GM18502 (cell line): ENCODE results near the gene ARHGEF17.
A peak's percentile ranks its signal among the peaks of the same experiment; 100 is the strongest.
"Not testable (repeated sequence)": the region's sequence is repeated elsewhere in the genome, so short reads cannot be mapped to it uniquely, and the experiment has no call there.

Experiments used
- ATAC-seq: cut with Tn5 transposase; IDR thresholded peaks from one replicate; pipeline ENCODE4 v1.9.1; 2021; ENCODE audit warnings: mild to moderate bottlenecking; ENCODE audit not compliant: unreplicated experiment, poor library complexity

The ARHGEF17 gene

GRCh38 chr11:73271936-73272679 lies 36.0 kb upstream of the ARHGEF17 start, which contains the start of gene P2RY6:
P2RY6 (plus strand) TSS chr11:73272338; CDS start chr11:73296519, 24,181 bp downstream.
- no peak for ATAC-seq

GRCh38 chr11:73272680-73273038 lies 35.4 kb upstream of the ARHGEF17 start:
- no peak for ATAC-seq

- ATAC-seq: no peak
Measured at GRCh38 chr11:73273222-73273895, 34.7 kb upstream of the ARHGEF17 start.

GRCh38 chr11:73274191-73274590 lies 33.9 kb upstream of the ARHGEF17 start:
- ATAC-seq: not testable (repeated sequence)

GRCh38 chr11:73274722-73275380 lies 33.2 kb upstream of the ARHGEF17 start:
- ATAC-seq: no peak

GRCh38 chr11:73275381-73275750 lies 32.7 kb upstream of the ARHGEF17 start:
- no peak for ATAC-seq

- no peak for ATAC-seq
Measured at GRCh38 chr11:73277467-73277866, 30.6 kb upstream of the ARHGEF17 start.

- ATAC-seq: no peak
Measured at GRCh38 chr11:73280626-73281025, 27.4 kb upstream of the ARHGEF17 start.

GRCh38 chr11:73281201-73281741 lies 26.8 kb upstream of the ARHGEF17 start:
- ATAC-seq: no peak

- no peak for ATAC-seq
Measured at GRCh38 chr11:73281796-73282660, 26.0 kb upstream of the ARHGEF17 start.

GRCh38 chr11:73283276-73284000 lies 24.6 kb upstream of the ARHGEF17 start:
- ATAC-seq: no peak

- no peak for ATAC-seq
Measured at GRCh38 chr11:73284106-73284505, 24.0 kb upstream of the ARHGEF17 start.

GRCh38 chr11:73285721-73286120 lies 22.4 kb upstream of the ARHGEF17 start:
- ATAC-seq: no peak

GRCh38 chr11:73286240-73286810 lies 21.8 kb upstream of the ARHGEF17 start:
- ATAC-seq: no peak

- no peak for ATAC-seq
Measured at GRCh38 chr11:73287400-73288101, 20.5 kb upstream of the ARHGEF17 start.

- ATAC-seq: peak; percentile 15
Measured at GRCh38 chr11:73288192-73288872, 19.7 kb upstream of the ARHGEF17 start.

- ATAC-seq: peak; percentile 72
Measured at GRCh38 chr11:73288873-73289707, 19.0 kb upstream of the ARHGEF17 start.
